DOHH2 (cell line): ENCODE data around the gene ITGA2.

Experiments
- H3F3A ChIP-seq: fragments of 200-600 bp; sonication (generic), shearing (Covaris generic); 2 replicates; pipeline ENCODE4 v1.6.0; 2016; ENCODE audit warnings: antibody characterized with exemption, mild to moderate bottlenecking; ENCODE audit not compliant: control insufficient read depth, insufficient read depth
- H3K27ac ChIP-seq: fragments of 200-600 bp; sonication (generic); 2 replicates; pipeline ENCODE4 v1.5.1; 2014; ENCODE audit warnings: low read depth, mild to moderate bottlenecking, low read length, moderate library complexity
- H3K27me3 ChIP-seq: fragments of 200-600 bp; sonication (generic); 2 replicates; pipeline ENCODE4 v1.6.1; 2014; ENCODE audit warnings: mild to moderate bottlenecking, low read length, mixed read lengths; ENCODE audit not compliant: control insufficient read depth
- H3K36me3 ChIP-seq: fragments of 200-600 bp; sonication (generic); 2 replicates; pipeline ENCODE4 v1.6.1; 2014; ENCODE audit warnings: mild to moderate bottlenecking, low read length, moderate library complexity, mixed read lengths; ENCODE audit not compliant: control insufficient read depth
- H3K4me1 ChIP-seq: fragments of 200-600 bp; sonication (generic); 2 replicates; pipeline ENCODE4 v1.6.1; 2014; ENCODE audit warnings: mild to moderate bottlenecking, low read length, mixed read lengths; ENCODE audit not compliant: control insufficient read depth
- H3K4me2 ChIP-seq: fragments of 200-600 bp; sonication (generic); 2 replicates; pipeline ENCODE4 v1.6.0; 2014; ENCODE audit warnings: mild to moderate bottlenecking, low read length, moderate library complexity
- H3K4me3 ChIP-seq: fragments of 200-600 bp; sonication (generic); 2 replicates; pipeline ENCODE4 v1.5.1; 2014; ENCODE audit warnings: mild to moderate bottlenecking, low read length, mixed read lengths
- H3K79me2 ChIP-seq: fragments of 200-600 bp; sonication (generic); 2 replicates; pipeline ENCODE4 v1.6.1; 2014; ENCODE audit warnings: mild to moderate bottlenecking, low read length, mixed read lengths; ENCODE audit not compliant: control insufficient read depth
- H3K9me2 ChIP-seq: fragments of 200-600 bp; sonication (generic); replicated peaks from 2 replicates; pipeline ENCODE4 v1.6.1; 2014; ENCODE audit warnings: mild to moderate bottlenecking, low read length, mixed read lengths; ENCODE audit not compliant: control insufficient read depth
- H3K9me3 ChIP-seq: fragments of 200-600 bp; sonication (generic); 2 replicates; pipeline ENCODE4 v1.6.1; 2014; ENCODE audit warnings: antibody characterized with exemption, low read length, mixed read lengths; ENCODE audit not compliant: control insufficient read depth, insufficient read depth
- H4K20me1 ChIP-seq: fragments of 200-600 bp; sonication (generic); 2 replicates; pipeline ENCODE4 v1.6.0; 2014; ENCODE audit warnings: low read depth, mild to moderate bottlenecking, antibody characterized with exemption, low read length, moderate library complexity; ENCODE audit not compliant: control insufficient read depth, insufficient read depth
- CTCF ChIP-seq: fragments of 200-600 bp; sonication (generic); IDR thresholded peaks from one replicate; pipeline ENCODE4 v1.5.1; 2014; ENCODE audit warnings: antibody characterized with exemption, mild to moderate bottlenecking, low read depth, low read length; ENCODE audit not compliant: poor library complexity, severe bottlenecking
- EZH2phosphoT487 ChIP-seq: fragments of 200-600 bp; sonication (generic); IDR thresholded peaks from 2 replicates; pipeline ENCODE4 v1.6.1; 2017; ENCODE audit warnings: borderline replicate concordance, mild to moderate bottlenecking, antibody characterized with exemption, low read length, moderate library complexity, mixed read lengths

The ITGA2 gene

GRCh38 chr5:52998552-52999313 is 9.6 kb downstream of the ITGA2 start:
- H3F3A ChIP-seq: no peaks in the 10 kb centered on the region
- H3K4me1 ChIP-seq: no peaks in the 10 kb centered on the region
- H3K36me3 ChIP-seq: no peaks in the 10 kb centered on the region
- TF ChIP-seq CTCF (no peak), EZH2phosphoT487 (no peak)
- no peaks in the 10 kb centered on the region for H3K9me3 ChIP-seq
- H3K79me2 ChIP-seq: no peaks in the 10 kb centered on the region
- H3K27me3 ChIP-seq: no peaks in the 10 kb centered on the region
- H3K4me2 ChIP-seq: no peak overlapping the region
- no peak overlapping the region for H3K4me3 ChIP-seq
- H4K20me1 ChIP-seq: no peaks in the 10 kb centered on the region
- no peak overlapping the region for H3K27ac ChIP-seq
- H3K9me2 ChIP-seq: no peaks in the 10 kb centered on the region

- no peaks in the 10 kb centered on the region for H3K9me3 ChIP-seq
- H4K20me1 ChIP-seq: no peaks in the 10 kb centered on the region
- no peaks in the 10 kb centered on the region for H3K4me1 ChIP-seq
- no peaks in the 10 kb centered on the region for H3K27me3 ChIP-seq
- no peak overlapping the region for H3K4me2 ChIP-seq
- H3F3A ChIP-seq: no peaks in the 10 kb centered on the region
- H3K79me2 ChIP-seq: no peaks in the 10 kb centered on the region
- no peak overlapping the region for H3K4me3 ChIP-seq
- H3K9me2 ChIP-seq: no peaks in the 10 kb centered on the region
- no peak for TF ChIP-seq EZH2phosphoT487
- TF ChIP-seq CTCF: no peak
- no peak overlapping the region for H3K27ac ChIP-seq
- H3K36me3 ChIP-seq: no peaks in the 10 kb centered on the region
Observed at GRCh38 chr5:52999344-52999949, 10.3 kb downstream of the ITGA2 start.

GRCh38 chr5:53001541-53001940 is 12.4 kb downstream of the ITGA2 start:
- H3F3A ChIP-seq: no peaks in the 10 kb centered on the region
- H3K4me1 ChIP-seq: no peaks in the 10 kb centered on the region
- no peaks in the 10 kb centered on the region for H4K20me1 ChIP-seq
- no peak overlapping the region for H3K4me2 ChIP-seq
- no peaks in the 10 kb centered on the region for H3K79me2 ChIP-seq
- H3K4me3 ChIP-seq: no peak overlapping the region
- no peaks in the 10 kb centered on the region for H3K27me3 ChIP-seq
- H3K27ac ChIP-seq: no peak overlapping the region
- no peaks in the 10 kb centered on the region for H3K36me3 ChIP-seq
- H3K9me2 ChIP-seq: no peaks in the 10 kb centered on the region
- TF ChIP-seq CTCF (no peak), EZH2phosphoT487 (no peak)
- H3K9me3 ChIP-seq: no peaks in the 10 kb centered on the region
